Immature natural killer cell (primary cell): ENCODE results near the gene ABL2. TPM values are rescaled to one million over a fixed set of nuclear protein-coding genes. Genes with fewer than 3 reads are reported as not detected.
"Not testable (repeated sequence)": the region's sequence is repeated elsewhere in the genome, so short reads cannot be mapped to it uniquely, and the experiment has no call there.

Experiments
- DNase-seq, 3 donors: peaks; one replicate each; pipeline ENCODE4 v3.0.0; 2022; ENCODE audit warnings: mixed read lengths in 1 of 3
- H3K27ac Mint-ChIP-seq, 6 donors: one replicate each; pipeline ENCODE4 v1.8.0; 2020; ENCODE audit warnings: mixed read lengths in 6 of 6, mild to moderate bottlenecking in 5 of 6, inconsistent platforms in 4 of 6, moderate library complexity in 3 of 6
- H3K27me3 Mint-ChIP-seq, 3 donors: one replicate each; pipeline ENCODE4 v1.8.0; 2020 to 2021; ENCODE audit warnings: low read depth in 3 of 3, mild to moderate bottlenecking in 3 of 3, mixed read lengths in 3 of 3, moderate library complexity in 3 of 3, inconsistent platforms in 1 of 3
- H3K36me3 Mint-ChIP-seq, 3 donors: one replicate each; pipeline ENCODE4 v1.8.0; 2020; ENCODE audit warnings: mixed read lengths in 3 of 3, inconsistent platforms in 2 of 3, mild to moderate bottlenecking in 2 of 3
- H3K4me1 Mint-ChIP-seq, 2 donors: one replicate each; pipeline ENCODE4 v1.8.0; 2020; ENCODE audit warnings: inconsistent platforms in 2 of 2, mild to moderate bottlenecking in 2 of 2, mixed read lengths in 2 of 2, moderate library complexity in 1 of 2
- H3K4me3 Mint-ChIP-seq, 5 donors: one replicate each; pipeline ENCODE4 v1.8.0; 2020; ENCODE audit warnings: mild to moderate bottlenecking in 5 of 5, mixed read lengths in 5 of 5, inconsistent platforms in 3 of 5, moderate library complexity in 3 of 5
- H3K9me3 Mint-ChIP-seq, 6 donors: one replicate each; pipeline ENCODE4 v1.8.0; 2020; ENCODE audit warnings: mild to moderate bottlenecking in 6 of 6, mixed read lengths in 6 of 6, inconsistent platforms in 4 of 6, moderate library complexity in 3 of 6
- polyA plus RNA-seq, 3 donors: library from polyadenylated mRNA; unstranded; fragments of 300-500 nt; fragmentation: Illumina TruSeq; gene quantifications; one replicate each; pipeline ENCODE4 v1.2.3, GENCODE V29; 2021

ABL2 gene
- polyA plus RNA-seq, 3 donors from 2014 or later = 0.36 to 2.1 TPM; not detected in 1

DNA sequence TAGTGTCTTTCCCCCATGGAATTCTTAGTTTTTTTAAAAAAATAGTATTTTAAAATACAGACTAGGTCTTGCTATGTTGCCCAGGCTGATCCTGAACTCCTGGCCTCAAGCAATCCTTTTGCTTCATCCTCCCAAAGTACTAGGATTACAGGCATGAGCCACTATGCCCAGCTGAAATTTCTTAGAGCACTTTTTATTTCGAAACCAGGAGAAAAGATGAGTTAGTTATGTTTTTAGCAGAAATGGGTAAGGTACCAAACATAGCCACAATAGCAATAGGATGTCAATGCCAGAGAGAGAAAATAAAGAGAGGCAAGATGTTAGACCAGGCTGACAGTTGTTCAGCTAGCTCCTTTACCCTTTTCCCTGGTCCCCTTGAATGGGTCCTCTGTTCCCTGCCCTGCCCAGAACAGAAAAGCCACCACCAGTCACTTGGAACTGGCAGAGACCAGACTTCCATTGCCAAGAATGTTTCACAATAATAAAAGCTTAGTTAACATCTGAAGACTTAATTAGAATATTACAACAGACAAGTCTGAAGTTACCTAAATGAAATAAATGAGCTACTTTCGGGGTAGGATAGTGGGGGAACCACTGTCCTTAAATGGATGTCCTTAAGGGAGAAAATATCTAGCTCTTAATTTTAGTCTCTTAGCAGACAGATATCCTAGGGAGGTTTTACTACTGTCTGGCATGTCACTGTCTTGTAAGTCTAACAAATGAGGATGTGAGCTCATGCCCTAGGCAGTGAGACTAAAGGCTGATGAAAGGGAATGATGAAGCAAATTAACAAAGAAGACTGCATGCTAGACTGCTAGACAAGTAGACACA, 54.3 kb downstream of the ABL2 start:
- no peaks in the 10 kb centered on the region for H3K36me3 Mint-ChIP-seq
- H3K9me3 Mint-ChIP-seq = no peaks in the 10 kb centered on the region
- peaks cover 0 to 2% (median 0%) of the 10 kb centered on the region in 3 donors for H3K27me3 Mint-ChIP-seq
- H3K27ac Mint-ChIP-seq = no peak overlapping the region
- DNase-seq = no peak
- H3K4me1 Mint-ChIP-seq = no peaks in the 10 kb centered on the region
- H3K4me3 Mint-ChIP-seq = no peak overlapping the region

DNA sequence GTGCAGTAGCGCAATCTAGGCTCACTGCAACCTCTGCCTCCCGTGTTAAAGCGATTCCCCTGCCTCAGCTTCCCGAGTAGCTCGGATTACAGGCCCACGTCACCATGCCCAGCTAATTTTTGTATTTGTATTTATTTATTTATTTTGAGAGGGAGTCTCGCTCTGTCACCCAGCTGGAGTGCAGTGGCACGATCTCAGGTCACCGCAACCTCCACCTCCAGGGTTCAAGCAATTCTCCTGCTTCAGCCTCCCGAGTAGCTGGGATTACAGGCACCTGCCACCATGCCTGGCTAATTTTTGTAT, 59.1 kb downstream of the ABL2 start:
- not testable (repeated sequence) for H3K27me3 Mint-ChIP-seq, H3K4me1 Mint-ChIP-seq, H3K9me3 Mint-ChIP-seq, DNase-seq, H3K27ac Mint-ChIP-seq, H3K4me3 Mint-ChIP-seq, H3K36me3 Mint-ChIP-seq

DNA sequence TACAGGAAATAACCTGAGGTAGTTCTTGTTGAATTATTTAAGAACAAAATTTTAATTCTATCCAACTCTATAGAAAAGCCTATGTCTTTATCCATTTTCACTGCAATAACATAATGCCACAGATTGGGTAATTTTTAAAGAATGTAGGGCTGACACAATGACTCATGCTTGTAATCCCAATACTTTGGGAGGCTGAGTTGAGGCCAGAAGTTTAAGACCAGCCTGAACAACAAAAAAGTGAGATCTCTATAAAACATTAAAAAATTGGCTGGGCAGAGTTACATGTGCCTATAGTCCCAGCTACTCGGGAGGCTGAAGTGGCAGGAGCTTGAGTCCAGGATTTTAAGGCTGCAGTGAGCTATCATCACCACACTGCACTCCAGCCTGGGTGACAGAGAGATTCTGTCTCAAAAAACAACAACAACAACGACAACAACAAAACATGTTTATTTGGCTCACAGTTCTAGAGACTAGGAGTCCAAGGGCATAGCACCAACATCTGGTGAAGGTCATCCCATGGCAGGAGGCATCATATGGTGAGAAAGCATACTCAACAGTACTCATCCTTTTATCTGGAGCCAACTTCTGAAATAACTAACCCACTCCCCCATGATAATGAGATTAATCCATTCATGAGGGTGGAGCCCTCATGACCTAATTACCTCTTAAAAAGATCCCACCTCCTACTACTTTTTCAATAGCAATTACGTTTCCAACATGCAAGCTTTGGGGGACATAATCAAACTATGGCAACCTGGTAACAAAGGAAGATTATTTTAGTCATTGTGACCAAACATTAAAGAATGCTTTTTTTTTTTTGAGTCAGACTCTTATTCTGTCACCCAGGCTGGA, 59.6 kb downstream of the ABL2 start:
- no peaks in the 10 kb centered on the region for H3K9me3 Mint-ChIP-seq
- no peak overlapping the region for H3K27ac Mint-ChIP-seq
- DNase-seq = no peak
- no peaks in the 10 kb centered on the region for H3K4me1 Mint-ChIP-seq
- H3K27me3 Mint-ChIP-seq = no peaks in the 10 kb centered on the region
- H3K36me3 Mint-ChIP-seq = no peaks in the 10 kb centered on the region
- H3K4me3 Mint-ChIP-seq = no peak overlapping the region

DNA sequence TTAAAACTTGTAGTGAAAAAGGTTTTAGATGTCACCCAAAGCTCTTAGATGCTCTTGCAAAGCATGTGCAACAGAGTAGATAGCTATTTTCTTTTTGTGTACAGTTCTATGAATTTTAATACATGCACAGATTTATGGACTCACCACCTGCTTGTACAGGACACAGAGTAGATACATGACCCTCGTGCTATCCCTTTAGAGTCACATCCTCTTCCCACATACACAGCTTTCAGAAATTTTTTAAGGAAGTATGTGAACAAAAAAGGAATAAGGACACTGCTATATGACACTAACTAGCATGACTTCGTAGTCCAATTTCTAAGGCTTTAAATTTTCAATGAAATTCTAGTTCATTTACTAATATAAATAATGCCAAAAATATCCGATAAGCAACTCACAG, 60.9 kb downstream of the ABL2 start:
- Mint-ChIP-seq H3K9me3 (no peaks in the 10 kb centered on the region), H3K4me3 (no peak overlapping the region), H3K27me3 (no peaks in the 10 kb centered on the region), H3K36me3 (no peaks in the 10 kb centered on the region), H3K27ac (no peak overlapping the region), H3K4me1 (no peaks in the 10 kb centered on the region)
- no peak for DNase-seq

DNA sequence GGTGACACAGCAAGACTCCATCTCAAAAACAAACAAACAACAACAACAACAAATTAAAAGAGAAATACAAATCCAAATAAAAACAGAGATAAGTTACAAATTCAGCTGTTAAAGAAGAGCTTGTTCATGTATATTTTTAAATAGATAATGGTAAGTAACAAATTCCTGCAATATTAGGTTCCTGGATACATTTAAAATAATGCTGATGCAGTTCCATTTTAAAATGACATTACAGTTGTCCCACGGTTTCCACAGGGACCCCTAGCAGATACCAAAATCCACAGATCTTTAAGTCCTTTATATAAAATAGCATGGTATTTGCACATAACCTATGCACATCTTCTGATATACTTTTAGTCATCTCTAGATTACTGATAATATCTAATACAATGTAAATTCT, 61.5 kb downstream of the ABL2 start:
- H3K4me1 Mint-ChIP-seq = no peaks in the 10 kb centered on the region
- H3K4me3 Mint-ChIP-seq = no peak overlapping the region
- no peak overlapping the region for H3K27ac Mint-ChIP-seq
- DNase-seq = no peak
- H3K27me3 Mint-ChIP-seq = peaks cover 0 to under 1% (median 0%) of the 10 kb centered on the region in 3 donors
- H3K36me3 Mint-ChIP-seq = no peaks in the 10 kb centered on the region
- no peaks in the 10 kb centered on the region for H3K9me3 Mint-ChIP-seq

DNA sequence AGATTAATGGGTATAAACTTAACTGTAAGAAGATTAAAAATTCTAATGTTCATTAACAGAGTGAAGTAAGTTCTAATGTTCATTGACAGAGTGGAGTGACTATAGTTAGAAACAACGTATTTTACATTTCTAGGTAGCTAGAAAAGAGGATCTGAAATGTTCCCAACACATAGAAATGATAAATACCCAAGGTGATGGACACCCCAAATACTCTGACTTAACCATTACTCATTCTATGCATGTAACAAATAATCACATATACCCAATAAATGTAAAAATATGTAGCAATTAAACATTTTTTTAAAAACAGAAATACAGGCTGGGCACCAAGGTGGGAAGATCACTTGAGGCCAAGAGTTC, 62.1 kb downstream of the ABL2 start:
- Mint-ChIP-seq H3K27me3 (peaks cover 0 to 3% (median 0%) of the 10 kb centered on the region in 3 donors), H3K27ac (no peak overlapping the region), H3K4me1 (no peaks in the 10 kb centered on the region), H3K4me3 (no peak overlapping the region), H3K9me3 (no peaks in the 10 kb centered on the region), H3K36me3 (no peaks in the 10 kb centered on the region)
- DNase-seq = no peak

DNA sequence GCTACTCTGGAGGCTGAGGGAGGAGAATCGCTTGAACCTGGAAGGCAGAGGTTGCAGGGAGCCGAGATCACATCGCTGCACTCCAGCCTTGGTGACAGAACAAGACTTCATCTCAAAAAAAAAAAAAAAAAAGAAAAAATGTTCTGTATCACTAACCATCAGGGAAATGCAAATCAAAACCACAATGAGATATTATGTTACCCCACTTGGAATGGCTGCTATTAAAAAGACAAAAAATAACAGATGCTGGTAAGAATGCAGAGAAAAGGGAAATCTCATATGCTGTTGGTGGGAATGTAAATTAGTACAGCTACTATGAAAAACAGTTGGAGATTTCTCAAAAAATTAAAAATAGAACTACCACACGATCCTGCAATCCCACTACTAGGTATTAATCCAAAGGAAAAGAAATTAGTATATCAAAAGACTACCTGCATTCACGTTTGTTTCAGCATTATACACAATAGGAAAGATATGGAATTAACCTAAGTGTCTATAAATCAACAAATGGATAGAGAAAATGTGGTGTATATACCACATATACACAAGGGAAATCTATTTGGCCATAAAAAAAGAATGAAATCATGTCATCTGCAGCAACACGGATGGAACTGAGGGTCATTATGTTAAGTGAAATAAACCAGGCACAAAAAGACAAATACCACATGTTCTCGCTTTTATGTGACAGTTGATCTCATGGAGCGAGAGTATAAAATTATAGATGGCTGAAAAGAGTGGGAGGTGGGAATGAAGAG, 62.6 kb downstream of the ABL2 start:
- Mint-ChIP-seq H3K4me3 (no peak overlapping the region), H3K9me3 (no peaks in the 10 kb centered on the region), H3K27ac (peak overlapping the region in 2 of 6 donors; percentile 1 to 34), H3K4me1 (peaks cover 0 to 2% of the 10 kb centered on the region in 2 donors), H3K36me3 (peaks cover 0 to 2% (median 0%) of the 10 kb centered on the region in 3 donors), H3K27me3 (peaks cover 0 to 3% (median 0%) of the 10 kb centered on the region in 3 donors)
- DNase-seq = no peak

DNA sequence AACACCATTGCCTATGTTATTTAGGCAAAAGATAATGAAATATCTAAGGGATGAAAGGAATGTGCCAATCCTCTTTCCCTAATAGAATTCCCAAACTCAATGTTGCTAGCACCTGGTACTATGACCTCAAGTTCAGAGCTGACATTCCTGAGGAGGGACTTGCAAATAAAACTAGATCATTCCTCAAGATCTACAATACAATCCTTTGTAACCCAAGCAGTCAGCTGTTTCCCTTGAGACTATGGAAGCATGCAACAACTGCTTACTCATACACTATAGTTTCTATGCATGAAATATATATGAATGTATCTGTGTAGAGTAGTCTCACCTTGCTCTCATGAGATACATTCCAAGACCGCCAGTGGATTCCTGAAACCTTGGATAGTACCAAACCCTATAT, 65.0 kb downstream of the ABL2 start:
- H3K36me3 Mint-ChIP-seq = peaks cover 0 to 3% (median 0%) of the 10 kb centered on the region in 3 donors
- H3K4me3 Mint-ChIP-seq = no peak overlapping the region
- no peak overlapping the region for H3K27ac Mint-ChIP-seq
- peaks cover 0 to 3% (median 0%) of the 10 kb centered on the region in 3 donors for H3K27me3 Mint-ChIP-seq
- DNase-seq = no peak
- H3K4me1 Mint-ChIP-seq = peaks cover 0 to 3% of the 10 kb centered on the region in 2 donors
- H3K9me3 Mint-ChIP-seq = no peaks in the 10 kb centered on the region

DNA sequence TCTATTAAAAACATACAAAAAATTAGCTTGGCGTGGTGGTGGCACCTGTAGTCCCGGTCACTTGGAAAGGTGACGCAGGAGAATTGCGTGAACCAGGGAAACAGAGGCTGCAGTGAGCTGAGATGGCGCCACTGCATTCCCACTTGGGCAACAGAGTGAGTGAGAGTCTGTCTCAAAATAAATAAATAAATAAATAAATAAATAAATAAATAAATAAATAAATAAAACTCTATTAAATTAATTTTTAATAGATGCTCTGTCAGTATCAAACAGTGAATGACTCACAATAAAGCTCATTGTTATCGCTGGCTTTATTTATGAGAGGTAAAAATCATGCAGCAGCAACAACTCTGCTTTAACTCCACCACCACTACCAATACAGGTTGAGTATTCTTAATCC, 72.8 kb downstream of the ABL2 start:
- peaks cover 0 to under 1% (median 0%) of the 10 kb centered on the region in 3 donors for H3K36me3 Mint-ChIP-seq
- DNase-seq = no peak

DNA sequence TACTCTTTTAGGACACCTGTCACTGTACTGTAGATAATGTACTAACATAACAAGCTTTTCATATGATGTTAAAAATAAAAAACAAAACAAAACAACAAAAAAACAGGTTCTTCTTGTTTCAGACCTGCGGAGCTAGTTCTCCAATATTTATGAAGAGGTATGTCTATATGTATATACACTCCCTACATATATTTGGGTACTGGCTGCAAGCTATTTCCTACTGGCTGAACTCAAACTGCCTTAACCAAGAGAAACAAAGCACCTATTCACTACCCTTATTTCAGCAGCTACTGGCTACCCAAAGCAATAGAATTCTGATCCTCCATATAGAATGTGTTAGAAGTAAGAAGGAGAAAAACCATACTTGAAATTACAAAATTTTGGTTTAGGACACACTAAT, 73.5 kb downstream of the ABL2 start:
- Mint-ChIP-seq H3K27ac (no peak overlapping the region), H3K9me3 (no peaks in the 10 kb centered on the region), H3K4me1 (peaks cover 12 to 24% of the 10 kb centered on the region in 2 donors), H3K4me3 (no peak overlapping the region), H3K27me3 (no peaks in the 10 kb centered on the region), H3K36me3 (no peaks in the 10 kb centered on the region)
- no peak for DNase-seq

More for the DNA sequence above, 72.8 kb downstream of the ABL2 start:
- H3K27ac Mint-ChIP-seq = no peak overlapping the region
- H3K27me3 Mint-ChIP-seq = no peaks in the 10 kb centered on the region
- no peaks in the 10 kb centered on the region for H3K9me3 Mint-ChIP-seq
- H3K4me1 Mint-ChIP-seq = peaks cover 12 to 22% of the 10 kb centered on the region in 2 donors
- H3K4me3 Mint-ChIP-seq = no peak overlapping the region

DNA sequence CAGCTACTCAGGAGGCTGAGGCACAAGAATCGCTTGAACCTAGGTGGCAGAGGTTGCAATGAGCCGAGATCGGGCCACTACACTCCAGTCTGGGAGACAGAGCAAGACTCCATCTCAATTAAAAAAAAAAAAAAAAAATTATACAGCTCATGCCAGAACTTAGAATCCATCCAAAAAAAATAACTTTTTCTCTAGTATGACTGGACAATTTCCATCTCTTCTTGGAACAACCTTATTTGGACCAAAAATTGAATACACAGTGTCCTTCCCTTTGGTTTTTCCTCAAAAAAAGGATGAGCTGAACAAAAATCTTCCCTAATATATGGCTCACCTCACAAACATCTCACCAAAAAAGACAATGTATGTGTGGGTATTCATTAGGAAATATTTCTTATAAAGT, 73.9 kb downstream of the ABL2 start:
- Mint-ChIP-seq H3K27ac (no peak overlapping the region), H3K4me1 (peaks cover 12 to 24% of the 10 kb centered on the region in 2 donors), H3K4me3 (no peak overlapping the region), H3K9me3 (no peaks in the 10 kb centered on the region), H3K27me3 (no peaks in the 10 kb centered on the region), H3K36me3 (no peaks in the 10 kb centered on the region)
- no peak for DNase-seq

DNA sequence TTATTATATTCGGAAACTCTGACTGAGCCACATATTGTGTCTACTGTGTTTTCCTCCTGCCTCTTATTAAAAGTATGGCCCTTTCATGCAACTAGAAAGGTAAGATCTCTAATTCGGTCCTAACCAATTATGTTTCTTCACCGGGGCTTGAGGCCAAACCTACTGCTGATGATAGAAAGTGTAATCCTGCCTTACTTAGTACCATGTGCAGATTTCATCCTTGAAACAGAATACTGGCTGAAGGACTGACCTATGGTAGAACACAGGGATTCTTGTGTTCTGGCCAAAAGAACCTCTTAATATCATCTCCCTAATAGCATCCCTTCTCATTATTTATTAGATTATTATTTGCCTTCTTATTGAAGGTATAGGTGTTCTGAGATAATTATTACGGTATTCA, 75.0 kb downstream of the ABL2 start:
- H3K9me3 Mint-ChIP-seq = no peaks in the 10 kb centered on the region
- no peak overlapping the region for H3K4me3 Mint-ChIP-seq
- H3K27me3 Mint-ChIP-seq = no peaks in the 10 kb centered on the region
- DNase-seq = no peak
- H3K27ac Mint-ChIP-seq = no peak overlapping the region
- no peaks in the 10 kb centered on the region for H3K36me3 Mint-ChIP-seq
- peaks cover 12 to 24% of the 10 kb centered on the region in 2 donors for H3K4me1 Mint-ChIP-seq

DNA sequence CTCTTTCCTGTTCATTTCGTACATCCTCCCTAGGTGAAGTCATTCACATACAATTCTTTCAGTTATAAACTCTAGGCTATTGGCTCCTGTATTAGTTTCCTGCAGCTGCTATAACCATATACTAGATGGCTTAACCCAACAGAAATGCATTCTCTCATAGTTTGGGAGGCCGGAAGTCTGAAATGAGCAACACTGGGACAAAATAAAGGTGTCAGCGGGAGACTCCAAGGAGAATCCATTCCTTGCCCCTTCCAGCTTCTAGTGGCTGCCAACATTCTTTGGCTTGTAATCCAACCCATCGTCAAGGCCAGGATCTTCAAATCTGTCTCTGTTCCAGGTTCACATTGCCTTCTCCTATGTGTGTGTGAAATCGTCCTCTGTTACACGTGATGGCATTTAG, 76.3 kb downstream of the ABL2 start:
- Mint-ChIP-seq H3K4me3 (no peak overlapping the region), H3K36me3 (no peaks in the 10 kb centered on the region)
- DNase-seq = no peak

More for the DNA sequence above, 76.3 kb downstream of the ABL2 start:
- H3K4me1 Mint-ChIP-seq = peaks cover 12 to 24% of the 10 kb centered on the region in 2 donors
- no peaks in the 10 kb centered on the region for H3K9me3 Mint-ChIP-seq
- H3K27me3 Mint-ChIP-seq = no peaks in the 10 kb centered on the region
- H3K27ac Mint-ChIP-seq = no peak overlapping the region
